ENCODE data around the gene PIK3IP1. TPM values are rescaled to one million over a fixed set of nuclear protein-coding genes. Genes with fewer than 3 reads are reported as not detected.
"Not testable (repeated sequence)": the region's sequence is repeated elsewhere in the genome, so short reads cannot be mapped to it uniquely, and the experiment has no call there.

The PIK3IP1 gene
- total RNA-seq, 1 experiment from 2014 or later: 3.7 TPM

GRCh38 chr22:31323578-31324550, 31.6 kb upstream of the PIK3IP1 start:
- peaks cover 10% of the 10 kb centered on the region for H3K36me3 ChIP-seq
- H3K9me3 ChIP-seq: no peaks in the 10 kb centered on the region
- no peak for DNase-seq
- no peaks in the 10 kb centered on the region for H3K27me3 ChIP-seq
- H3K4me3 ChIP-seq: no peak overlapping the region

- no peak overlapping the region for H3K4me3 ChIP-seq
- no peaks in the 10 kb centered on the region for H3K9me3 ChIP-seq
- no peaks in the 10 kb centered on the region for H3K27me3 ChIP-seq
- H3K36me3 ChIP-seq: peaks cover 2% of the 10 kb centered on the region
- DNase-seq: no peak
Measured at GRCh38 chr22:31321421-31321820, 29.1 kb upstream of the PIK3IP1 start.

GRCh38 chr22:31314220-31314619, 21.9 kb upstream of the PIK3IP1 start:
- H3K27me3 ChIP-seq, H3K4me3 ChIP-seq, H3K36me3 ChIP-seq, H3K9me3 ChIP-seq, DNase-seq: not testable (repeated sequence)

- H3K36me3 ChIP-seq: no peaks in the 10 kb centered on the region
- no peaks in the 10 kb centered on the region for H3K27me3 ChIP-seq
- H3K4me3 ChIP-seq: no peak overlapping the region
- H3K9me3 ChIP-seq: no peaks in the 10 kb centered on the region
- peak; percentile 56 for DNase-seq
Measured at GRCh38 chr22:31313366-31314147, 21.3 kb upstream of the PIK3IP1 start.

DNA sequence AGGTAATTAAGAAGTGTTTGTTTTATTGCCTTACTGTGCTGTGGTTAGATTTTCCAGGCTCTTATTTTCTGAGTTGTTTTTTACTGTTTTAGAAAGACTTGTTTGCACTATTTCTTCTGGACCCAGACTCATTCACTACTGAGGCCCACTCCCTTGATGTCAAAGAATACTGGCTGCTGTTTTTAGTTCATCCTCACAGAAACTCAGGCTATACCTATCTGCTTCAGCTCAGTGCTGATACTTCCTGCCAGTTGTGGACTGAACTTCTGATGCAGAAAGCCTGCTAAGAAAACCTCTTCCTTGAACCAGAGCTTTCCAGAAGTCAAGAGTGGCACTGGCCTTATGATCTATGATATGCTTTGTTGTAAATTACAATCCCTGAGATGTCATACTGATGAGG, 15.9 kb upstream of the PIK3IP1 start:
- Histone ChIP-seq H3K27me3 (peaks cover 2% of the 10 kb centered on the region; the same call in 1 of the 2 replicates), H3K4me3 (no peak overlapping the region), H3K36me3 (no peaks in the 10 kb centered on the region), H3K9me3 (no peaks in the 10 kb centered on the region)
- no peak for DNase-seq

GRCh38 chr22:31305194-31305593, 12.9 kb upstream of the PIK3IP1 start:
- Histone ChIP-seq H3K36me3 (no peaks in the 10 kb centered on the region), H3K4me3 (no peak overlapping the region), H3K27me3 (peaks cover 10% of the 10 kb centered on the region), H3K9me3 (no peaks in the 10 kb centered on the region)
- DNase-seq: no peak

- no peak overlapping the region for H3K4me3 ChIP-seq
- H3K9me3 ChIP-seq: no peaks in the 10 kb centered on the region
- H3K27me3 ChIP-seq: peaks cover 10% of the 10 kb centered on the region
- DNase-seq: no peak
- H3K36me3 ChIP-seq: no peaks in the 10 kb centered on the region
Measured at GRCh38 chr22:31302537-31302936, 10.2 kb upstream of the PIK3IP1 start.

DNA sequence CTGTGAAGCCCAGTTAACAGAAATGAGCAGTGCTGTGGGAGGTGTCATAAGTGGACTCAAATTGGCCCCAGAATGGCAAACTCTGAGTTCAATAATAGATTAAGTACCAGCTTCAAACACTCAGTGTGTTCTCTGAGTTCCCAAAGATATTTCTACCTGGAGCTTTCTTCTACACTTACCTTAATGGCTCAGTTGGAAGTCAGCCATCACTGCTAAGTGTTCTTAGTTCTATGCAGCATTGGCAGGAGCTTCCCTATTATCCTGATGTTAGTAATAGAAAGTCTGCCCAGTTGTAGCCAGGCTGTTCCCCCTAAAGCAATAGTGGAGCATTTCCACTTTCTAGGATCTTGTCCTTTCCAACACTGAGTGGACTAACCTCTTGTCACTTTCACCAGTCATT, 9.7 kb upstream of the PIK3IP1 start:
- Histone ChIP-seq H3K36me3 (no peaks in the 10 kb centered on the region), H3K27me3 (peaks cover 10% of the 10 kb centered on the region), H3K4me3 (no peak overlapping the region), H3K9me3 (no peaks in the 10 kb centered on the region)
- no peak for DNase-seq

DNA sequence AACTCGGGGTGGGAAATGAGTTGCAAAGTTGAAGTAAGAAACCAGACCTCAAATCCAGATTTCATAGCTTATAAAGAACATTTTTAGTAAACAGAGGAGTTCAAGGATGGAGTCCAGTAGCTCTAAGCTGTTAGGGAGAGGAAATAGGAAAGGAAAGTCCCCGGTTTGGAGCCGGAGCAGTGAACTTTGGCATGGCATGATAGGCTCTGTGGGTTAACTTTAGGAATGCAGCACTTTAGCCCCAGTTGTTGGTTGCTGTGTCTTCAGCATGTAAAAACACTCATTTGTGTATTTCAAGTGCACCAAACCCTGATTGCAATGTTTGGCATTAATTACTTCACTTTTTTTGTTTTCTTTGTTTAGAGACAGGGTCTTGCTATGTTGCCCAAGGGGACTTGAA, 8.6 kb upstream of the PIK3IP1 start:
- peaks cover 10% of the 10 kb centered on the region for H3K27me3 ChIP-seq
- H3K9me3 ChIP-seq: no peaks in the 10 kb centered on the region
- no peak for DNase-seq
- no peak overlapping the region for H3K4me3 ChIP-seq
- H3K36me3 ChIP-seq: no peaks in the 10 kb centered on the region

DNA sequence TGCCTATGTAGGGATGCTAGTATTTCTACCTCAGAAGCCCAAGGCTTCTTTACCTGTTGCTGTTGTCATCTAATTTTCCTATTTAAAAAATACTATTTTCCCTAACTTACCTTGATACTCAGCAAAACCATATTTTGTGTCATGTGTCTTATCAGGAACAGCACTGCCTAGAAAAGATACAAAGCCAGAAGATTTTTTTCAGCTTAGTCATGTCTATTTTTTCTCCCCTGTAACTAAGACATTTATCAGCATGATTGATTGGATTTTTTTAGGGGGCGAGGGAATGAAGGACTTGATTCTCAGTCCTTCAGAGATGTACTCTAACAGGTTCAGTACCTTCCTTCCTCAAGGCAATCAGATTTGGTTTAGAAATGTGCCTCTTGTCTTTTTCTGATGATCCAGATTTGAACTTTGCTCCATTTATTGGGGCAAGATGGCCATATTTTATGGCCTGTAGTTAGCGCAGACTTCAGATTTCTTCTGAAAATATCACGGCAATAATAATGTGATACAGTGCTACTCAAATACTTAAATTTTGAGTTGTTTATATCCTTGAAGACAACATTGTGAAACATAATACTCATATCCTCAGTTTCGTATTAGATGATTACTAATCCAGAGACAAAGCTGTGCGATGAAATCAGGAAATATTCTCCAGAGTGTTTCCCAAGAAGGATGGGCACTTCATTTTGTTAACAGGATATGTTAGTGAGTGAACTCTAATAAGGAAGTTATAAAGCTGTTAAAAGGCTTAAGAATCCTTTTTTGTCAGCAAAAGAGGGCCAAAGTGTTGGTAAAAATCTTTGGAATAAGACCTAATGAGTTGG, 3.8 kb upstream of the PIK3IP1 start:
- Histone ChIP-seq H3K36me3 (no peaks in the 10 kb centered on the region), H3K9me3 (no peaks in the 10 kb centered on the region), H3K4me3 (no peak overlapping the region), H3K27me3 (no peaks in the 10 kb centered on the region; the same call in 1 of the 2 replicates)
- DNase-seq: no peak

DNA sequence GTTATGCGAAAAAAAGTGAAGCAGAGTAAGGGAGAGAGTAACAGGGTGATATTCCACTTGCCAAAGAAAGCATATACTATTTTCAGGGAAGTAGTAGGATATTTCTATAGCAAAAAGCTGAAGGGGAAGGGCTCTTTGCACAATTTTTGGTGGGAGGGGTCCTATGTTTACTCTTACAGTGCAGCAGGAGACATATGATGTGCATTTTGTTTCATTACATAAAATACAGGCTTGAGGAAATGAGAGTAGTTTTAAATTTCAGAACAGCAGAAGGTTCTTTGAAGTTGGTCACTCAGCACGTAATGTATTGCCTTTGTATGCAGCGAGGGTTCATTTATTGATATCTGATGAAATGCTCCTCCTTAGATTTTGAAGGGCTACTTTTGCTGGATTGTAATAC, 3.1 kb upstream of the PIK3IP1 start:
- no peaks in the 10 kb centered on the region for H3K9me3 ChIP-seq
- no peaks in the 10 kb centered on the region for H3K36me3 ChIP-seq
- H3K27me3 ChIP-seq: no peaks in the 10 kb centered on the region
- no peak overlapping the region for H3K4me3 ChIP-seq
- DNase-seq: no peak

DNA sequence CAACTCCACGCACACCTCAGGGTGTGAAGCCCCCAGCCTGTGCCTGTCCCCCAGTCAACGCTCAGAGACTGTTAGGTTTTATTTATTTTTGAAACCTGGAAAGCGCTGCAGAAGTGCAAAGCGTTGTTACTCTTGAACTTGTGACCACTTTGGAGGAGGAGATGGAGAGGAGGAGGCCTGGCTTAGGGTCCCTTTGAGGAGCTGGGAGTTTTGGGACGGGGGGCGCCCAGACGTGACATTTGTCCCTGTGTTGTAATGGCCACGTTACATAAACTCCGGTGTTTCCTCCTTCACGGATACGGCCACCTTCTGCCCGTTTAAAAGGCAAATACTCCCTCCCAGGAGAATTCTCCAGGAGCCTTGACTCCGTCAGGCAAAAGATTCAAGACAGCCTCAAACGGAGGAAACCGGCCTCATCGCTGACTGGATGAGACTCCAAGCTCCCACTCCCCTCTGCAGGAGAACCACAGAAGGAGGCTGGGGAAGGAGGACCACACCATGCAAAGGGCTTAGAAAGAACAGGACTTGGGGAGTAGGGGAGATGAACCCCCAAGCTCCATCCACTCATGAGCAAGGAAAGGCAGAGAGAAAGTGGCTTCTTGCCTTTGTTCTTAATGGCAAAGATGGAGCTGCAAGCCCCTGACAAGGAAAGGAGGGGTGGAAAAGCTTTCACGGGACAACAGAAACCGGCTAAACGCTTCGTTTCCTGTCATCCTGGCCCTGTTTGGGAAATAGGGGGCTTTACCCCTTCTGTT, 630 bp downstream of the PIK3IP1 start:
- Histone ChIP-seq H3K36me3 (no peaks in the 10 kb centered on the region), H3K9me3 (no peaks in the 10 kb centered on the region), H3K27me3 (no peaks in the 10 kb centered on the region), H3K4me3 (peak overlapping the region; percentile 2; the same call in 1 of the 2 replicates)
- DNase-seq: no peak

DNA sequence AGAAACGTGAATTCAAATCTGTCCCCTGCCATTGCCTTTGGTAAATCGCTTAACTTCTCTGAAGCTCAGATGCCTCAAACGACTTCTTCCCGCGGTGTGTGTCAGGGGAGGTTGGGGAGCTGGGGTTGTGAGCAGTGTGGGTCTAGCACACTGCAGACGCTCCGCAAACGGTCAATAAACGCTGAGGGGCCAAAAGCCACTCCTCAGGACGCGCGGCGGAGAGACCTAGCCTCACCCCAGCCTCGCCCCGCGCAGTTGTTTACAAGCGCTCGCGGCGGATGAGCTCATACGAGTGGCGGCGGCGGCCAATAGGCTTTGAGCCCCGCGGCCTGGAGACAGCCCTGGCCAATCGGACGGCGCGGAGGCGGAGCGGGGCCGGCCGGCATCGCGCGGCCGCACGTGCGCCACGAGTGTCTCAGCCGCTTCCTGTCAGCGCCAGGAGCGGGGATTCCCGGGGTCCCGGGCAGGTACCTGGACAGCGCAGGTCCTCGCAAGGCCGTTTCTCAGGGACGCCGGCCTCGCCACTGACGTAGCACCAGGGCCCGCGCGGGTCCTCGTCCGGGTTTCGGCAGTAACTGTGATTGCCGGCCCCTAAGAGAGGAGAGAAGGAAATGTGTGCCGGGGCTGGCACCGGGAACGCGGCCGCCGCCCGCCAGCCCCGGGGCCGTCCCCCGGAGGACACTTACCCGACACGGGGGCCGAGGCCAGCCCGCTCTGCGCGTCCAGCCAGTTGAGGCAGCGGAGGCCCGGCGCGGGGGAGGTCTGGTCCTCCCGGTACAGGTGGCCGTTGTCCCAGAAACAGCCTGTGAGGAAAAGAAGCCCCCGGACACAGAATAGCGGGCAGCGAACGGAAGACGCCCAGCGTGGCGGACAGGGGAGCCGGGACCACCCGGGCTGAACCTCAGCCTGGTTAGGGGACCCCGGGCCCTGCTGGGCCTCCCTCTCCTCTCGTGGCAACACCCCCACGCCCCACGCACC, 1.5 kb downstream of the PIK3IP1 start:
- Histone ChIP-seq H3K27me3 (no peaks in the 10 kb centered on the region), H3K9me3 (no peaks in the 10 kb centered on the region), H3K4me3 (peak overlapping the region; percentile 52), H3K36me3 (no peaks in the 10 kb centered on the region)
- peak; percentile 92 for DNase-seq

DNA sequence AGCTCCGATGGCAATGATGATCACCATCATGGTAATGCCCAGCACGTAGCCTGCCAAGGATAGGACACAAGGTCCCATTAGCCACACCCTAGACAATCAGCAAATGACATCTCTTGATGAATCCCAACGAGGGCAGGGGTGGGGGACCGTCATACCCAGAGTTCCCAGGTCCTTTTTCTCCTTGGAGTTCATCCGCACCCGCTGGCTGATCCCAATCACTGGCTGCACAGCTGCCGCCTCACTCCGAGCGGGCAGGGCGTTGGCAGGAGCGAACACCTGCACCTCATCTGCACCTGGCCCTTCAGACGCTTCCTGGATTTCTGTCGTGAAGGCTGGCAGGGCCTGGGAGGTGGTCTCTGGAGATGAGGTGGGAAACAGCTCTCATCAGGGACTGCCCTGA, 2.9 kb downstream of the PIK3IP1 start:
- no peak for DNase-seq
- H3K27me3 ChIP-seq: no peaks in the 10 kb centered on the region
- H3K4me3 ChIP-seq: no peak overlapping the region
- H3K9me3 ChIP-seq: no peaks in the 10 kb centered on the region
- no peaks in the 10 kb centered on the region for H3K36me3 ChIP-seq

Data from MG63 (cell line).